Fibroblast of villous mesenchyme (primary cell): Measurements from ENCODE around the gene POMGNT1. TPM values are rescaled to one million over a fixed set of nuclear protein-coding genes. Genes with fewer than 3 reads are reported as not detected.

ENCODE experiments used
- DNase-seq: peaks from one replicate; pipeline ENCODE4 v3.0.0-alpha.2; 2010; ENCODE audit warnings: low read depth
- H3K4me3 ChIP-seq: 2 replicates; pipeline ENCODE4 v1.5.1; 2011; ENCODE audit warnings: low read depth, mild to moderate bottlenecking, low read length
- CTCF ChIP-seq: IDR thresholded peaks from 2 replicates; pipeline ENCODE4 v1.5.1; 2012; ENCODE audit warnings: low read depth, mild to moderate bottlenecking, low read length; ENCODE audit not compliant: insufficient read depth
- total RNA-seq: library from RNA; depleted of rRNA; stranded (reverse); fragments of >200 nt; gene quantifications from 2 replicates; pipeline ENCODE4 v1.2.3, GENCODE V29; 2012

Gene POMGNT1
- total RNA-seq, 1 donor: 81.2 TPM

- TF ChIP-seq CTCF: no peak
- H3K4me3 ChIP-seq: no peak overlapping the region
- DNase-seq: peak; percentile 31
Observed at GRCh38 chr1:46173361-46173856, 24.8 kb downstream of the POMGNT1 start.

- DNase-seq: no peak
- no peak for TF ChIP-seq CTCF
- H3K4me3 ChIP-seq: no peak overlapping the region
Observed at GRCh38 chr1:46172321-46172720, 25.9 kb downstream of the POMGNT1 start.

- no peak for DNase-seq
- no peak overlapping the region for H3K4me3 ChIP-seq
- no peak for TF ChIP-seq CTCF
Observed at GRCh38 chr1:46171871-46172270, 26.4 kb downstream of the POMGNT1 start.

GRCh38 chr1:46171351-46171750, 26.9 kb downstream of the POMGNT1 start:
- TF ChIP-seq CTCF: no peak
- no peak for DNase-seq
- no peak overlapping the region for H3K4me3 ChIP-seq

GRCh38 chr1:46169811-46170454, 28.3 kb downstream of the POMGNT1 start:
- DNase-seq: no peak
- TF ChIP-seq CTCF: no peak
- H3K4me3 ChIP-seq: no peak overlapping the region

GRCh38 chr1:46168477-46168876, 29.8 kb downstream of the POMGNT1 start:
- H3K4me3 ChIP-seq: no peak overlapping the region
- no peak for DNase-seq
- no peak for TF ChIP-seq CTCF
